ENCODE measurements around the gene SNTN.

- TF ChIP-seq EP300 (IDR thresholded peaks at IDR 0.05) = no peak
- no peak for TF ChIP-seq CTCF (IDR thresholded peaks at IDR 0.05)
Observed at GRCh38 chr3:63652066-63652725, at the start of gene SNTN.

All from gastroesophageal sphincter (tissue), 3 donors.